HepG2 (cell line): ENCODE measurements around the gene CHCHD6. TPM values are rescaled to one million over a fixed set of nuclear protein-coding genes. Genes with fewer than 3 reads are reported as not detected.

Experiments used
- ASH2L ChIP-seq: fragments of 300-600, 200-600 bp; sonication (generic); IDR thresholded peaks from 2 replicates; pipeline ENCODE4 v1.7.0; 2017; ENCODE audit warnings: low read depth, mild to moderate bottlenecking, moderate library complexity, mixed read lengths, low read length; ENCODE audit not compliant: insufficient read length
- BCL6 ChIP-seq: IDR thresholded peaks from 2 replicates; pipeline ENCODE4 v1.6.1; 2016; ENCODE audit warnings: missing genetic modification reagents, missing compliant biosample characterization
- FLYWCH1 ChIP-seq: sonication (generic); formaldehyde crosslinking; IDR thresholded peaks from 2 replicates; pipeline ENCODE4 v1.8.1; 2023; ENCODE audit warnings: mild to moderate bottlenecking, missing genetic modification reagents
- GATAD2A ChIP-seq: IDR thresholded peaks from 2 replicates; pipeline ENCODE4 v1.6.1; 2016
- HIVEP1 ChIP-seq: sonication (generic); formaldehyde crosslinking; IDR thresholded peaks from 2 replicates; pipeline ENCODE4 v1.4.0; 2020; ENCODE audit warnings: mild to moderate bottlenecking, missing genetic modification reagents
- ISL2 ChIP-seq: sonication (generic); formaldehyde crosslinking; IDR thresholded peaks from 2 replicates; pipeline ENCODE4 v1.5.0; 2020; ENCODE audit warnings: missing genetic modification reagents
- MAF1 ChIP-seq: sonication (generic); formaldehyde crosslinking; IDR thresholded peaks from 2 replicates; pipeline ENCODE4 v1.5.0; 2020; ENCODE audit warnings: missing genetic modification reagents, borderline replicate concordance
- MAFF ChIP-seq: IDR thresholded peaks from 2 replicates; pipeline ENCODE4 v1.6.1; 2011; ENCODE audit warnings: low read depth, low read length, improper control_type of control experiment
- NCOA5 ChIP-seq: sonication (generic); formaldehyde crosslinking; IDR thresholded peaks from 2 replicates; pipeline ENCODE4 v1.4.0; 2020; ENCODE audit warnings: missing genetic modification reagents
- SAP130 ChIP-seq: IDR thresholded peaks from 2 replicates; pipeline ENCODE4 v1.6.1; 2016; ENCODE audit warnings: low read depth
- SOX5 ChIP-seq: IDR thresholded peaks from 2 replicates; pipeline ENCODE4 v1.6.1; 2016; ENCODE audit warnings: borderline replicate concordance
- ZBTB10 ChIP-seq: sonication (generic); formaldehyde crosslinking; IDR thresholded peaks from 2 replicates; pipeline ENCODE4 v1.4.0; 2020; ENCODE audit warnings: missing genetic modification reagents, borderline replicate concordance
- ZFX ChIP-seq: sonication (generic); formaldehyde crosslinking; IDR thresholded peaks from 2 replicates; pipeline ENCODE4 v1.4.0; 2020; ENCODE audit warnings: mild to moderate bottlenecking, low read depth, missing genetic modification reagents, moderate library complexity
- ZNF350 ChIP-seq: sonication (generic); formaldehyde crosslinking; IDR thresholded peaks from 2 replicates; pipeline ENCODE4 v1.4.0; 2020; ENCODE audit warnings: mild to moderate bottlenecking, low read depth, missing genetic modification reagents, borderline replicate concordance
- ZNF430 ChIP-seq: sonication (generic); formaldehyde crosslinking; IDR thresholded peaks from 2 replicates; pipeline ENCODE4 v1.9.0; 2021; ENCODE audit warnings: mild to moderate bottlenecking, missing genetic modification reagents
- ZNF569 ChIP-seq: sonication (generic); formaldehyde crosslinking; IDR thresholded peaks from 2 replicates; pipeline ENCODE4 v1.5.0; 2020; ENCODE audit warnings: mild to moderate bottlenecking, missing genetic modification reagents, moderate library complexity, borderline replicate concordance
- ZNF660 ChIP-seq: sonication (generic); formaldehyde crosslinking; IDR thresholded peaks from 2 replicates; pipeline ENCODE4 v1.5.1; 2020; ENCODE audit warnings: mild to moderate bottlenecking, low read depth, missing genetic modification reagents, borderline replicate concordance
- ZNF839 ChIP-seq: sonication (generic); formaldehyde crosslinking; IDR thresholded peaks from 2 replicates; pipeline ENCODE4 v1.4.0; 2020; ENCODE audit warnings: missing genetic modification reagents, mild to moderate bottlenecking, borderline replicate concordance
- ZSCAN12 ChIP-seq: sonication (generic); formaldehyde crosslinking; IDR thresholded peaks from 2 replicates; pipeline ENCODE4 v1.9.0; 2021; ENCODE audit warnings: mild to moderate bottlenecking, missing genetic modification reagents
- polyA plus RNA-seq, 8 experiments: library from polyadenylated mRNA; depleted of rRNA in 3 of 8; stranded (reverse) in 7 of 8; unstranded in 1 of 8; fragments of >200 nt; fragmentation: Illumina TruSeq in 4 of 8; extraction: Trizol in 4 of 8; gene quantifications; 2 replicates each; pipeline versions ENCODE4 v1.2.1 to v1.2.3, GENCODE V29; 2011 to 2016; ENCODE audit warnings: low read depth in 4 of 8, missing spikeins in 1 of 8, mixed read lengths in 1 of 8; ENCODE audit not compliant: insufficient read depth in 1 of 8
- total RNA-seq, 5 experiments: library from RNA; depleted of rRNA; stranded (reverse); fragments of >200 nt; fragmentation: Illumina TruSeq; extraction: Trizol; gene quantifications; 2 replicates each; pipeline ENCODE4 v1.2.3, GENCODE V29; 2016; ENCODE audit warnings: low read depth in 1 of 5
- TF ChIP-seq, protein P1 (sequence below): sonication (generic); formaldehyde crosslinking; IDR thresholded peaks from 2 replicates; pipeline ENCODE4 v1.4.0; 2020; ENCODE audit warnings: missing genetic modification reagents, mild to moderate bottlenecking, borderline replicate concordance
- TF ChIP-seq, protein P2 (sequence below): sonication (generic); formaldehyde crosslinking; IDR thresholded peaks from 2 replicates; pipeline ENCODE4 v1.4.0; 2020; ENCODE audit warnings: mild to moderate bottlenecking, missing genetic modification reagents
- TF ChIP-seq, protein P3 (sequence below), 2 experiments: fragments of 450-650 bp in 1 of 2; sonication (generic) in 1 of 2; formaldehyde crosslinking; IDR thresholded peaks; 2 replicates each; pipeline versions ENCODE4 v1.5.0 to v1.8.0; 2020 to 2022; ENCODE audit warnings: mild to moderate bottlenecking in 1 of 2, missing genetic modification reagents in 1 of 2

The CHCHD6 gene
- total and polyA plus RNA-seq, 2 of the 13 experiments (the other 11 are each of a cell fraction or from before 2014, with no cell fraction given) = 20.3 to 20.8 TPM

- no peak for TF ChIP-seq ZFX (CRISPR knock-in tag)
- peak; percentile 42 for TF ChIP-seq GATAD2A
- no peak for TF ChIP-seq HIVEP1 (CRISPR knock-in tag)
- TF ChIP-seq ZNF569 = no peak
- TF ChIP-seq ZNF839 (CRISPR knock-in tag) = no peak
- TF ChIP-seq ZNF350 (CRISPR knock-in tag) = no peak
- peak; percentile 51; the same call in 1 of the 2 replicates for TF ChIP-seq BCL6 (CRISPR knock-in tag)
- peak; percentile 11; the same call in 1 of the 2 replicates for TF ChIP-seq SAP130 (CRISPR knock-in tag)
- no peak for TF ChIP-seq ZNF430
- no peak for TF ChIP-seq ZNF660
- TF ChIP-seq SOX5 (CRISPR knock-in tag) = peak; percentile 9; the same call in 1 of the 2 replicates
- TF ChIP-seq, protein P1, sequence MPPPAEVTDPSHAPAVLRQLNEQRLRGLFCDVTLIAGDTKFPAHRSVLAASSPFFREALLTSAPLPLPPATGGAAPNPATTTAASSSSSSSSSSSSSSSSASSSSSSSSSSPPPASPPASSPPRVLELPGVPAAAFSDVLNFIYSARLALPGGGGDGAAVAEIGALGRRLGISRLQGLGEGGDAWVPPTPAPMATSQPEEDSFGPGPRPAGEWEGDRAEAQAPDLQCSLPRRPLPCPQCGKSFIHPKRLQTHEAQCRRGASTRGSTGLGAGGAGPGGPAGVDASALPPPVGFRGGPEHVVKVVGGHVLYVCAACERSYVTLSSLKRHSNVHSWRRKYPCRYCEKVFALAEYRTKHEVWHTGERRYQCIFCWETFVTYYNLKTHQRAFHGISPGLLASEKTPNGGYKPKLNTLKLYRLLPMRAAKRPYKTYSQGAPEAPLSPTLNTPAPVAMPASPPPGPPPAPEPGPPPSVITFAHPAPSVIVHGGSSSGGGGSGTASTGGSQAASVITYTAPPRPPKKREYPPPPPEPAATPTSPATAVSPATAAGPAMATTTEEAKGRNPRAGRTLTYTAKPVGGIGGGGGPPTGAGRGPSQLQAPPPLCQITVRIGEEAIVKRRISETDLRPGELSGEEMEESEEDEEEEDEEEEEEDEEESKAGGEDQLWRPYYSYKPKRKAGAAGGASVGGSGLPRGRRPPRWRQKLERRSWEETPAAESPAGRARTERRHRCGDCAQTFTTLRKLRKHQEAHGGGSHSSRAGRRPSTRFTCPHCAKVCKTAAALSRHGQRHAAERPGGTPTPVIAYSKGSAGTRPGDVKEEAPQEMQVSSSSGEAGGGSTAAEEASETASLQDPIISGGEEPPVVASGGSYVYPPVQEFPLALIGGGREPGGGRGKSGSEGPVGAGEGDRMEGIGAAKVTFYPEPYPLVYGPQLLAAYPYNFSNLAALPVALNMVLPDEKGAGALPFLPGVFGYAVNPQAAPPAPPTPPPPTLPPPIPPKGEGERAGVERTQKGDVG = no peak
- TF ChIP-seq ZBTB10 = no peak
- no peak for TF ChIP-seq FLYWCH1 (CRISPR knock-in tag)
- no peak for TF ChIP-seq ASH2L
- TF ChIP-seq NCOA5 (CRISPR knock-in tag) = no peak
- TF ChIP-seq ISL2 = no peak
- TF ChIP-seq MAFF = peak; percentile 42; the same call in 1 of the 2 replicates
- no peak for TF ChIP-seq ZSCAN12
- TF ChIP-seq MAF1 (CRISPR knock-in tag) = no peak
- TF ChIP-seq, protein P2, sequence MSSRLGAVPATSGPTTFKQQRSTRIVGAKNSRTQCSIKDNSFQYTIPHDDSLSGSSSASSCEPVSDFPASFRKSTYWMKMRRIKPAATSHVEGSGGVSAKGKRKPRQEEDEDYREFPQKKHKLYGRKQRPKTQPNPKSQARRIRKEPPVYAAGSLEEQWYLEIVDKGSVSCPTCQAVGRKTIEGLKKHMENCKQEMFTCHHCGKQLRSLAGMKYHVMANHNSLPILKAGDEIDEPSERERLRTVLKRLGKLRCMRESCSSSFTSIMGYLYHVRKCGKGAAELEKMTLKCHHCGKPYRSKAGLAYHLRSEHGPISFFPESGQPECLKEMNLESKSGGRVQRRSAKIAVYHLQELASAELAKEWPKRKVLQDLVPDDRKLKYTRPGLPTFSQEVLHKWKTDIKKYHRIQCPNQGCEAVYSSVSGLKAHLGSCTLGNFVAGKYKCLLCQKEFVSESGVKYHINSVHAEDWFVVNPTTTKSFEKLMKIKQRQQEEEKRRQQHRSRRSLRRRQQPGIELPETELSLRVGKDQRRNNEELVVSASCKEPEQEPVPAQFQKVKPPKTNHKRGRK (CRISPR knock-in tag) = no peak
- TF ChIP-seq, protein P3, sequence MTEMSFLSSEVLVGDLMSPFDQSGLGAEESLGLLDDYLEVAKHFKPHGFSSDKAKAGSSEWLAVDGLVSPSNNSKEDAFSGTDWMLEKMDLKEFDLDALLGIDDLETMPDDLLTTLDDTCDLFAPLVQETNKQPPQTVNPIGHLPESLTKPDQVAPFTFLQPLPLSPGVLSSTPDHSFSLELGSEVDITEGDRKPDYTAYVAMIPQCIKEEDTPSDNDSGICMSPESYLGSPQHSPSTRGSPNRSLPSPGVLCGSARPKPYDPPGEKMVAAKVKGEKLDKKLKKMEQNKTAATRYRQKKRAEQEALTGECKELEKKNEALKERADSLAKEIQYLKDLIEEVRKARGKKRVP (CRISPR knock-in tag; IDR thresholded peaks at IDR 0.05) = peak in 1 of 2 experiments; percentile 78; a peak in 2 of 4 replicates
Measured at GRCh38 chr3:126850370-126851085, 146.5 kb downstream of the CHCHD6 start (continued).
